Measurements from ENCODE around the gene STK4.

STK4 gene

DNA sequence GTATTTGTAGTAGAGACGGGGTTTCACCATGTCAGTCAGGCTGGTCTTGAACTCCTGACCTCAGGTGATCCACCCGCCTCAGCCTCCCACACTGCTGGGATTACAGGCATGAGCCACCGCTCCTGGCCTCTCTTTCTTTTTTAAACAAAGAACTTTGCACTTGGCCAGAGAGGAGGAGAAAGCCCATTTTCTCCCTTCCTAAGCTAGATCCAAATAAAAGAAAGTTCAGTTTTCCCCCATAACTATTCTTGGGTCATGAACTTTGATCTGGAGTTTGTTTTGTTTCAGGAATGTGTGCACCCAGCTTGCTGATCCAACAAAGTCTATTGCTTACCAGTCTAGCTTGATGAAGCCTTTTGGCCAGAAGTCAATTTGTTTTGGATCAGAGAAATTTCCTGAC is 111.2 kb downstream of the STK4 start:
- TF ChIP-seq, protein P1, sequence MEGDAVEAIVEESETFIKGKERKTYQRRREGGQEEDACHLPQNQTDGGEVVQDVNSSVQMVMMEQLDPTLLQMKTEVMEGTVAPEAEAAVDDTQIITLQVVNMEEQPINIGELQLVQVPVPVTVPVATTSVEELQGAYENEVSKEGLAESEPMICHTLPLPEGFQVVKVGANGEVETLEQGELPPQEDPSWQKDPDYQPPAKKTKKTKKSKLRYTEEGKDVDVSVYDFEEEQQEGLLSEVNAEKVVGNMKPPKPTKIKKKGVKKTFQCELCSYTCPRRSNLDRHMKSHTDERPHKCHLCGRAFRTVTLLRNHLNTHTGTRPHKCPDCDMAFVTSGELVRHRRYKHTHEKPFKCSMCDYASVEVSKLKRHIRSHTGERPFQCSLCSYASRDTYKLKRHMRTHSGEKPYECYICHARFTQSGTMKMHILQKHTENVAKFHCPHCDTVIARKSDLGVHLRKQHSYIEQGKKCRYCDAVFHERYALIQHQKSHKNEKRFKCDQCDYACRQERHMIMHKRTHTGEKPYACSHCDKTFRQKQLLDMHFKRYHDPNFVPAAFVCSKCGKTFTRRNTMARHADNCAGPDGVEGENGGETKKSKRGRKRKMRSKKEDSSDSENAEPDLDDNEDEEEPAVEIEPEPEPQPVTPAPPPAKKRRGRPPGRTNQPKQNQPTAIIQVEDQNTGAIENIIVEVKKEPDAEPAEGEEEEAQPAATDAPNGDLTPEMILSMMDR (IDR thresholded peaks at IDR 0.05; ENCODE audit: control insufficient read depth, extremely low read depth, insufficient read depth), result no peak
- H3K4me3 ChIP-seq (ENCODE audit: low read depth, low read length), result no peak overlapping the region
- no peak for DNase-seq (ENCODE audit: low read depth)

DNA sequence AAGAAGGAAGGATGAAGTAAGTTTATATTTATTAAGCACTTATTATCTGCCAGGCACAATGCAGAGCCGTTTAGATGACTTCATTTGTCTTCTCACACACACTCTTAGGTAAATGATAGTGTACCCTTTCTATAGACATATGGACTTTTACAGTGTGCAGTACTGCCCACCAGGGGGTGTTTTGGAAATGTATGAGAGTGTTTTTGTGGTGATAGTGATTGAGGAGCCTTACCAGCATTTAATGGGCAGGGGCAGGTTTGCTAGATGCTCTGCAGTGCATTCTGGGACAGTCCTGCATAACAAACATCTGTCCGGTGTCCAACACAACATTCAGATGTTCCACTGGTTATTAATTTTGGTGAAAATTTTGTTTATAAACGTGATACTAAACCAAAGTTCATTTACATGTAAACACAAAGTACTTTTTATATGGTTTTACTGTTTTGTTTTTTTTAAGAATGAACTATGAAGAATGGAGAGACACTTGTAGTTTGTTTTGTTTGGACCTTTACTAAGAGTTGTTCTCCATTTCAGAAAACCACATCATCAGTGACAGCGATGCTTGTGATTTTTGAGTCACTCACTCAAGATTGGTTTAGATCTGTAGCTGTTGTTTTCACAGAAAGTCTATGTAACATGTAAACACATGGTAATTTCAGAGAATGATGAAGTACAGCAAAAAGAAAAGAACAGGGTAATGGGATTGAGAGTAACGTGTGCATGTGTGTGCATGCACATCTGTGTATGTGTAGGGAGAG is 114.7 kb downstream of the STK4 start:
- no peak overlapping the region for H3K4me3 ChIP-seq (ENCODE audit: low read depth, low read length)
- TF ChIP-seq, protein P1 (IDR thresholded peaks at IDR 0.05; ENCODE audit: control insufficient read depth, extremely low read depth, insufficient read depth), result peak; percentile 31
- DNase-seq (ENCODE audit: low read depth), result no peak

DNA sequence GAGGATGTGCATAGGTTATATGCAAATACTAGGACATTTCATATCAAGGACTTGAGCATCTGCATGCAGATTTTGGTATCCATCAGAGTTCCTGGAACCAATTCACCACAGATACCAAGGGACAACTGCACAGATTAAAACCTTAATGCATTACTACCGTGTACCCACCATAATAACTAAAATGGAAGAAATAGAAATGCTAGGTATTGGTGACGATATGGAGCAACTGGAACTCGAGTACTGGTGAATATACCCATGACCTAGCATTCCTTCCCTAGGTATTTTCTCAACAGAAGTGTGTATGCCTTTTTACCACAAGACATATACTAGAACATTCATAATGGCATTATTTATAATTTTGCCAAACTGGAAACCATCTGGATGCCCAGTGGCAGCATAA is 116.2 kb downstream of the STK4 start:
- no peak overlapping the region for H3K4me3 ChIP-seq (ENCODE audit: low read depth, low read length)
- TF ChIP-seq, protein P1 (IDR thresholded peaks at IDR 0.05; ENCODE audit: control insufficient read depth, extremely low read depth, insufficient read depth), result no peak
- DNase-seq (ENCODE audit: low read depth), result no peak

DNA sequence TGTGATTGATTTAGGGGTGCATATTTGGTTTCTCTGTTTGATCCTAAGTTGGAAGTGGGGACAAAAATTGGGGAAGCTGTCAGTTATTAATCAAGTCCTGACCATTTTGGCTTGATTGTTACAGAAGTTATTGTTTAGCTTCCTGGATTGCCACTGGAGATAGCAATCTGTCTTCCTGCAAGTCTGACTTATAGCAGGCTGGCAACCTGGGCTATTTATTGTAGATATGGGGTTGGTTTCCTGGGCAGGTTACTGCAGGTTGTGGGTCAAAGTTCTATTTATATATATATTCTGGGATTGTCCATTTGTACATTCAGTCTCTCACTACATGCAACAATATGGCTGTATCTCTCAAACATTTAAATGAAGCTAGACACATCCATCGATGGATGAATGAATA is 116.8 kb downstream of the STK4 start:
- H3K4me3 ChIP-seq (ENCODE audit: low read depth, low read length), result no peak overlapping the region
- no peak for DNase-seq (ENCODE audit: low read depth)
- TF ChIP-seq, protein P1 (IDR thresholded peaks at IDR 0.05; ENCODE audit: control insufficient read depth, extremely low read depth, insufficient read depth), result no peak

DNA sequence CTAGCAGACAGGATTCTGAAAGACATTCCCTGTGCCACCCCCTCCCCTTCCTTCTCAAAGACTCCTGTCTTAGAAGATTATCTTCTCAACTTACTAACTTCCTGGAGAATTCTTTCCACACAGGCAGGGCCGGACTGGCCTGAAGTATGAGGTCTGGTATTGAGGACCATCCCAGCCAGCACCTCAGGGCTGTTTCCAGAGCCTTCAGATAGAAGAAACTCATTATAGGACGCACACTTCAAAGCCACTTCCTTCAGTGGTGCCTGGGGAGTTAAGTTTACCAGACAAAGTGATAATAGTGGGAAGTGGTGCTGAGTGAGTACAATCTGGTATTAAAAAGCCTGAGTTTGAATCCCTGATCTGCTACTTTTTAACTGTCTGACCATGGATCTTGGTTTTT is 119.0 kb downstream of the STK4 start:
- DNase-seq (ENCODE audit: low read depth), result no peak
- TF ChIP-seq, protein P1 (IDR thresholded peaks at IDR 0.05; ENCODE audit: control insufficient read depth, extremely low read depth, insufficient read depth), result no peak
- H3K4me3 ChIP-seq (ENCODE audit: low read depth, low read length), result no peak overlapping the region

DNA sequence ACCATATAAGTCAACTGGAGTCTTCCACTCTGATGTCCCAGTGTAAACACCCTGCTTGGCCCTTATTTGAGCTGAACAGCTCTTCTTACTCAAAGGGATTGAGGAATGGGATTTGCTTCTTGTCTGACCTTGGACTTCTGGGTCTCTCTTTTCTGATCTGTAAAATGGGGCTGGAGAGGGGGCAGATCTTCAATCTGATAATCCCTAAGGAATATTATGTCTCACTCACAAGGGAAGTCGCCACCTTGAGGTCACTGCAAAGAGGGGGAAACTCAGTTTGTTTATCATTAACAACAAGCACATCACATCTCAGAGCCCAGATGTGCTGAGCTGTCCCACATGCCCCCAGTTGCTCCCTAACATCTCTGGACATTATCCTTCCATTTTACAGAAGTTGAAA is 119.6 kb downstream of the STK4 start:
- TF ChIP-seq, protein P1 (IDR thresholded peaks at IDR 0.05; ENCODE audit: control insufficient read depth, extremely low read depth, insufficient read depth), result no peak

More for the DNA sequence above, 119.6 kb downstream of the STK4 start:
- no peak overlapping the region for H3K4me3 ChIP-seq (ENCODE audit: low read depth, low read length)
- DNase-seq (ENCODE audit: low read depth), result no peak

Data from LNCaP clone FGC (cell line).